ENCODE measurements around the gene SORBS1.

- no peak for TF ChIP-seq CTCF (IDR thresholded peaks at IDR 0.05)
- TF ChIP-seq POLR2A (IDR thresholded peaks at IDR 0.05): no peak
These were observed 82.2 kb downstream of the SORBS1 start for GRCh38 chr10:95478935-95479334.

Data from body of pancreas (tissue), 4 donors.